GM13977 (cell line): Measurements from ENCODE around the gene MAGI2.
"Not testable (repeated sequence)": the region's sequence is repeated elsewhere in the genome, so short reads cannot be mapped to it uniquely, and the experiment has no call there.

Source experiments
- DNase-seq: peaks from one replicate; pipeline ENCODE4 v3.0.0; 2012; ENCODE audit warnings: low spot score
- CTCF ChIP-seq: IDR thresholded peaks from 2 replicates; pipeline ENCODE4 v1.5.1; 2012; ENCODE audit warnings: mild to moderate bottlenecking, control low read depth; ENCODE audit not compliant: insufficient read depth; ENCODE audit errors: extremely low read depth, missing control alignments
- in situ Hi-C: fragments of 300-500 bp; cut with MboI; formaldehyde crosslinking; loops from one replicate; pipeline ENCODE4 v1.12.0; 2022; ENCODE audit warnings: low sequenced_read_pairs, low pct_unique_long_range_greater_than_20kb, mixed read lengths, inconsistent platforms; ENCODE audit not compliant: unreplicated experiment

The MAGI2 gene

GRCh38 chr7:78254726-78255055 lies 1198.8 kb downstream of the MAGI2 start:
- DNase-seq, result no peak
- no peak for TF ChIP-seq CTCF
- in situ Hi-C loops, result no loop called here

- no peak for TF ChIP-seq CTCF
- no peak for DNase-seq
- in situ Hi-C loops, result no loop called here
Measured at GRCh38 chr7:78253850-78254725, 1199.4 kb downstream of the MAGI2 start.

GRCh38 chr7:78248867-78249266 lies 1204.6 kb downstream of the MAGI2 start:
- no peak for TF ChIP-seq CTCF
- no peak for DNase-seq
- in situ Hi-C loops, result no loop called here

- TF ChIP-seq CTCF, result no peak
- in situ Hi-C loops, result no loop called here
Measured at GRCh38 chr7:78247910-78248689, 1205.4 kb downstream of the MAGI2 start.

GRCh38 chr7:78240179-78240578 lies 1213.3 kb downstream of the MAGI2 start:
- in situ Hi-C loops, DNase-seq: not testable (repeated sequence)

More at GRCh38 chr7:78247910-78248689, 1205.4 kb downstream of the MAGI2 start:
- DNase-seq, result no peak

- in situ Hi-C loops, result no loop called here
- no peak for DNase-seq
- no peak for TF ChIP-seq CTCF
Measured at GRCh38 chr7:78234634-78235033, 1218.8 kb downstream of the MAGI2 start.

- DNase-seq, result no peak
- in situ Hi-C loops, result no loop called here
- TF ChIP-seq CTCF, result no peak
Measured at GRCh38 chr7:78232806-78233205, 1220.7 kb downstream of the MAGI2 start.
